HG02870 (cell line): Measurements from ENCODE around the gene PRR35.

Experiments used
- ATAC-seq: cut with Tn5 transposase; IDR thresholded peaks from one replicate; pipeline ENCODE4 v1.9.1; 2021; ENCODE audit warnings: mild to moderate bottlenecking, moderate library complexity; ENCODE audit not compliant: unreplicated experiment

The PRR35 gene

GRCh38 chr16:561957-562938, 2.1 kb downstream of the PRR35 start:
- no peak for ATAC-seq

- no peak for ATAC-seq
Measured at GRCh38 chr16:563072-563644, 3.0 kb downstream of the PRR35 start.

GRCh38 chr16:564690-565418, 4.7 kb downstream of the PRR35 start:
- no peak for ATAC-seq

- no peak for ATAC-seq
Measured at GRCh38 chr16:565419-566330, 5.5 kb downstream of the PRR35 start.

- ATAC-seq, result peak; percentile 50
Measured at GRCh38 chr16:566475-567372, 6.5 kb downstream of the PRR35 start, which contains the start of gene NHLRC4. Gene NHLRC4 (plus strand): TSS chr16:567005. CDS start chr16:568048, 1,043 bp downstream.

- ATAC-seq, result no peak
Measured at GRCh38 chr16:567373-568256, 7.4 kb downstream of the PRR35 start.

GRCh38 chr16:568401-569258, 8.4 kb downstream of the PRR35 start:
- no peak for ATAC-seq

GRCh38 chr16:569445-570254, 9.5 kb downstream of the PRR35 start, which contains the start of gene PIGQ:
Gene PIGQ (plus strand): TSS chr16:569968. CDS start chr16:574075, 4,107 bp downstream.
- ATAC-seq, result no peak

GRCh38 chr16:572865-573650, 12.9 kb downstream of the PRR35 start:
- ATAC-seq, result no peak

- no peak for ATAC-seq
Measured at GRCh38 chr16:574021-574760, 14.0 kb downstream of the PRR35 start.

- ATAC-seq, result no peak
Measured at GRCh38 chr16:575354-576196, 15.4 kb downstream of the PRR35 start.

- no peak for ATAC-seq
Measured at GRCh38 chr16:576197-576822, 16.1 kb downstream of the PRR35 start.

GRCh38 chr16:576823-577201, 16.6 kb downstream of the PRR35 start:
- ATAC-seq, result no peak

- ATAC-seq, result no peak
Measured at GRCh38 chr16:577796-578195, 17.6 kb downstream of the PRR35 start.
